CD4-positive, alpha-beta T cell treated with Interferon gamma for 1 hour (primary cell): ENCODE measurements around the gene SMG7.
"Not testable (repeated sequence)": the region's sequence is repeated elsewhere in the genome, so short reads cannot be mapped to it uniquely, and the experiment has no call there.

Source experiments
- DNase-seq: peaks from one replicate; pipeline ENCODE4 v3.0.0-alpha.2; 2020

The SMG7 gene

GRCh38 chr1:183472488-183473216 is at the start of gene SMG7:
Gene SMG7, plus strand, starts transcription at chr1:183472499. Its CDS starts 122 bp downstream, at chr1:183472621.
- peak; percentile 34 for DNase-seq

- no peak for DNase-seq
Measured at GRCh38 chr1:183423541-183423940, 48.8 kb upstream of the SMG7 start.

- DNase-seq: no peak
Measured at GRCh38 chr1:183424691-183425090, 47.6 kb upstream of the SMG7 start.

- DNase-seq: not testable (repeated sequence)
Measured at GRCh38 chr1:183427591-183427990, 44.7 kb upstream of the SMG7 start.

GRCh38 chr1:183431840-183432547 is 40.3 kb upstream of the SMG7 start:
- no peak for DNase-seq

GRCh38 chr1:183432548-183432875 is 39.8 kb upstream of the SMG7 start:
- DNase-seq: no peak

- no peak for DNase-seq
Measured at GRCh38 chr1:183433703-183434102, 38.6 kb upstream of the SMG7 start.

- no peak for DNase-seq
Measured at GRCh38 chr1:183435497-183435896, 36.8 kb upstream of the SMG7 start.

- no peak for DNase-seq
Measured at GRCh38 chr1:183438060-183438459, 34.2 kb upstream of the SMG7 start.

GRCh38 chr1:183443011-183443410 is 29.3 kb upstream of the SMG7 start:
- DNase-seq: no peak

- DNase-seq: no peak
Measured at GRCh38 chr1:183443466-183443865, 28.8 kb upstream of the SMG7 start.

GRCh38 chr1:183444243-183444642 is 28.1 kb upstream of the SMG7 start:
- DNase-seq: no peak

- DNase-seq: no peak
Measured at GRCh38 chr1:183449223-183449770, 23.0 kb upstream of the SMG7 start.

GRCh38 chr1:183450093-183450492 is 22.2 kb upstream of the SMG7 start:
- no peak for DNase-seq

- no peak for DNase-seq
Measured at GRCh38 chr1:183454377-183454776, 17.9 kb upstream of the SMG7 start.

- no peak for DNase-seq
Measured at GRCh38 chr1:183456826-183457225, 15.5 kb upstream of the SMG7 start.

GRCh38 chr1:183457449-183457848 is 14.8 kb upstream of the SMG7 start:
- no peak for DNase-seq

- no peak for DNase-seq
Measured at GRCh38 chr1:183460596-183460995, 11.7 kb upstream of the SMG7 start.

- DNase-seq: peak; percentile 12
Measured at GRCh38 chr1:183461350-183461749, 10.9 kb upstream of the SMG7 start.

GRCh38 chr1:183463566-183463965 is 8.7 kb upstream of the SMG7 start:
- no peak for DNase-seq

- peak; percentile 20 for DNase-seq
Measured at GRCh38 chr1:183466781-183467180, 5.5 kb upstream of the SMG7 start.

- DNase-seq: no peak
Measured at GRCh38 chr1:183467687-183468086, 4.6 kb upstream of the SMG7 start.

- DNase-seq: peak; percentile 88
Measured at GRCh38 chr1:183470147-183470960, 1.9 kb upstream of the SMG7 start.
